T follicular helper cell (primary cell): ENCODE measurements around the gene PAH.

Experiments
- DNase-seq: peaks from one replicate; pipeline ENCODE4 v3.0.0-alpha.2; 2020; ENCODE audit warnings: low read depth
- total RNA-seq, 2 experiments: gene quantifications; one replicate each; lab custom pipeline; 2026; lab: John Stamatoyannopoulos, UW

Gene PAH
- 0 to 0.12 reads per million in 2 experiments for total RNA-seq

DNA sequence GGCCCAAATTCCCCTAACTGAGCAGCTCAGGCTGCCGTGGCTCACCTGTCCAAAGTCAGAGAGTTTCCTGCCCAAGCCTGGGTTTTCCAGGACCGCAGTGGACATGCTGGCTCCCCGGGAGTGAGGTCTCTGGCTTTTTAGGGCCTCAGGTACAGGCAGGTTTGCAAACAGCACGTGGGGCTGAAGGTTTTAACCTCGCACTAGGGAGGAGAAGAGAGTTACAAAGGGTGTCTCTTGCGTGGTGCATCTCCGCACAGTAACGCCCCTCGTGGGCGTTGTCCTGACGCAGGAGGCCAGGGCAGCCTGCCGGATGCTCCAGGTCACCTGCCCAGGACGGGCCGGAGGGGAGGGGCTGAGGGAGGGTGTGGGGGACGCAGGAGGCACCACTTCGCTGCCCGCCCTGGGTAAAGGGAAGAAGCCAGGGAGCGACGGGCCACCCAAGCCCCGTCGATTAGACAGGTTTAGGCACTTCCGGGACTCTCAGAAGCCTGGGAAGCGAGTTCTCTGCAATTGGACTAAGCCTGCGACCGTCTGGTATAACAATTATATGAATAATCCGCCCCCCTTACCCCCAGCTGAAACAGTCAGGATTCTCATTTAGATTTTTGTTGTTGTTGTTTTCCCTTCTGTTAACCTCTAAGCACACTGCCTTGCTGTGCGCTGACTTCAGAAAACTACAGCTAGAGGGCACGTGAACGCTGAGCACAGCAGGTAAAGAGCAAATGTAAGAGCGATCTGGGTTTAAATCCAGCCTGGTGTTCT is at the start of gene PAH:
Gene PAH, minus strand, starts transcription at position 219 of the 762 bp plus-strand sequence. Its CDS starts 114 bp downstream, at position 105.
- no peak for DNase-seq

- DNase-seq, result no peak
These were observed 49.3 kb upstream of the PAH start for GRCh38 chr12:102966200-102966863.

GRCh38 chr12:102965281-102966155 is 48.5 kb upstream of the PAH start:
- no peak for DNase-seq

DNA sequence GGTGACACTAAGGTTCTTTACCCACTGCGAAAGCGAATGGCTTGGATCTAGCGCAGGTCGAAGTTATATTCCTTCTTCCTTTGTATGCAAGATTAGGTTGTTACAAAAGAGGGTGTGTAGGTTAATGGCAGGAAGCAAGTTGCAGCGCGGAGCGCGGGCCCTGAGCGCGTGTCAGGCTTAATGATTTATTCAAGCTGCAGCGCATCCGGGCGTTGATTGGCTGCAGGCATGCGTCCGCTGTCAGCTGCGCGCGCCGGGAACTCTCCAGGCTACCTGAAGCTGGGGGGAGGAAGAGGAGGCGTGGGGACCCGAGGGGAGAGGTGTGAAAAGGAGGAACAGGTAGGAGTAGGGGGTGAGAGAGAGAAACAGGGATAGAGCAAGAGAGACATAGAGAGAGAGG is 47.8 kb upstream of the PAH start:
- no peak for DNase-seq

DNA sequence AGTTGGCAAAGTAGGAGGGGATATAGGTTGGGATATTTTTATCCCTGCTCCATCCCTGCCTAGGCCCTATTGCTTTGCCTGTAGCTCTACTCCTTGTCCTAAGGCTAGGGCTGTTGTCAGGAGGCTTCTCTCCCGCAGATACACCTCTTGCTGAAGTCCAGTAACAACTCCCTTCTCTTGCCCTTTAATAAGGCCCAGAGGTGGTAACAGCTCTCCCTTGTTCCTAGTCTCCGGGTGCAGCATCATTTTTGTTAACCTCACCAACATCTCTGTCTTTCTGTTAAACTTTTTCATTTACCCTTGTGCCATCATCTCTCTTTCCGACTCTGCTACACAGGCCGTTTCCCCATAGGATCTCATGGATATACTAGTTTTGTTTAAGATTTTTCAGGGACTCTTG is 46.8 kb upstream of the PAH start:
- no peak for DNase-seq

DNA sequence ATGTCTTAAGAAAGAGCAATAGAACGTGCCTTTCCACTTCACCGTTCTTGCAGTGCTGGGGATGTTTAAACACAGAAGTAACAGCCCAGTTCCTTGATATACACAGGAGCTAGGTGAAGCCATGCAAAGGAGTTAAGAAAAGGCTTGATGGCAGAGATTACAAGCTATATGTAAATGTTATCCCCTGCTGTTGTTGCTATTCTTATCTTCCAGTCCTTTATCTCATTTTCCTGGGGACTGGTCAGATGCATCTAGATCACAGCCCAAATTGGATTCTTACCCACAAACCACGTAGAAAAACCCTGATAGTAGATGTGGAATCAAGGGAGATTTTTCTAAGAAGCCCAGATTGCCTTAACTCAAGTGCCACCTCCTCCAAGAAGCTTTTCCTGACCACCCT is 45.9 kb upstream of the PAH start:
- DNase-seq, result no peak

DNA sequence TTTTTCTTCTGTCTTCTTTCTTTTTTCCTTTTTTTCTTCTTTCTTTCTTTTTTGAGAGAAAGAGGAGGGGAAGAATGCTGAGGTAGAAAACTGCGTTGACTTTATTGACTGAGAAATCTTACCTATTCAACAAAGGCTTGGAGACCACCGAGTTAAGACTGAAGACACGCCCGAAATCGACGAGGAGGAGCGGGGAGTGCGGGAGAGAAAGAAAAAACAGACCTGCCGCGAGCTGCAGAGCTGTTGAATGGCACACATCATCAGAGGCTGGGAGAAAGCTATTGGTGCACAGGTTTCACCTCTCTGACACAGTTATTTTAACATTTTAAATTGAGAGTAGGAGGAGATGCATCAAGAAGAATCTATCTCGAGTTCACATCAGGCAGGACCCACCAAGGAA is 45.5 kb upstream of the PAH start:
- DNase-seq, result no peak

GRCh38 chr12:102961466-102961855 is 44.4 kb upstream of the PAH start:
- DNase-seq, result no peak

DNA sequence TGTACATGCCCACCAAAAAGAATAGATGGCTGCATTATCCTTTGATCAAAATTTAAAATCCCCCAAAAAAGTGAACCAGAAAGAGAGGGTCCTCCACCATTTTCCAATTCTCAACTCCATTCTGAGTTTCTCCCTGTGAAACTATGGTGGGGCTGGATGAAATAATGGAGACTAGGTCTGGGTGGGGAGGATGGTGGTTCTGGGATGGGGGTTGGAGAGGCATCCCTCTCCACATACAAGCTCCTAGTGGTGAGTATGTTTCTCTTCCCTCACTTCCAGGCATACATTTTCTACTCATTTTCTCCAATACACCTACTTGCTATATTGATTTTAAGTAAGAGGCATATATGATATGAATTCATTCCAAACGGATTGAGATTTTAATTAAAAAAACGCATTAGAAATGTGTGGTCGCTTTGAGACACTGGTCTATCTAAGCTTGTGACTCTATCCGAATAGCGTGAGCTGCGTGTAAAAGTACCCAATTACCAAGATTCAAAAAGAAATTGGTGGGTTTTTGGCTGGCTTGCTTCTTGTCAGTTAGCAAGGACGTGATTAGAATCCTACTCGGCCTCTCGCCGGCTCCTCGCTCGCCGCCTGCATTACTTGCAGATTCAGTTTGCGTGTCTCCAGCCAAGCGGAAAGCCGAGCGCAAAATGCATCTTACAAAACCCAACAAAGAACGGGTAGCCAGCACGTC is 43.9 kb upstream of the PAH start:
- no peak for DNase-seq

- no peak for DNase-seq
These were observed 42.3 kb upstream of the PAH start for GRCh38 chr12:102959391-102959790.

- no peak for DNase-seq
These were observed 41.8 kb upstream of the PAH start for GRCh38 chr12:102958830-102959176.

DNA sequence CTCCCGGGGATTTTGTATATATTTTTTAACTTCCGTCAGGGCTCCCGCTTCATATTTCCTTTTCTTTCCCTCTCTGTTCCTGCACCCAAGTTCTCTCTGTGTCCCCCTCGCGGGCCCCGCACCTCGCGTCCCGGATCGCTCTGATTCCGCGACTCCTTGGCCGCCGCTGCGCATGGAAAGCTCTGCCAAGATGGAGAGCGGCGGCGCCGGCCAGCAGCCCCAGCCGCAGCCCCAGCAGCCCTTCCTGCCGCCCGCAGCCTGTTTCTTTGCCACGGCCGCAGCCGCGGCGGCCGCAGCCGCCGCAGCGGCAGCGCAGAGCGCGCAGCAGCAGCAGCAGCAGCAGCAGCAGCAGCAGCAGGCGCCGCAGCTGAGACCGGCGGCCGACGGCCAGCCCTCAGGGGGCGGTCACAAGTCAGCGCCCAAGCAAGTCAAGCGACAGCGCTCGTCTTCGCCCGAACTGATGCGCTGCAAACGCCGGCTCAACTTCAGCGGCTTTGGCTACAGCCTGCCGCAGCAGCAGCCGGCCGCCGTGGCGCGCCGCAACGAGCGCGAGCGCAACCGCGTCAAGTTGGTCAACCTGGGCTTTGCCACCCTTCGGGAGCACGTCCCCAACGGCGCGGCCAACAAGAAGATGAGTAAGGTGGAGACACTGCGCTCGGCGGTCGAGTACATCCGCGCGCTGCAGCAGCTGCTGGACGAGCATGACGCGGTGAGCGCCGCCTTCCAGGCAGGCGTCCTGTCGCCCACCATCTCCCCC is 41.2 kb upstream of the PAH start:
- DNase-seq, result no peak

DNA sequence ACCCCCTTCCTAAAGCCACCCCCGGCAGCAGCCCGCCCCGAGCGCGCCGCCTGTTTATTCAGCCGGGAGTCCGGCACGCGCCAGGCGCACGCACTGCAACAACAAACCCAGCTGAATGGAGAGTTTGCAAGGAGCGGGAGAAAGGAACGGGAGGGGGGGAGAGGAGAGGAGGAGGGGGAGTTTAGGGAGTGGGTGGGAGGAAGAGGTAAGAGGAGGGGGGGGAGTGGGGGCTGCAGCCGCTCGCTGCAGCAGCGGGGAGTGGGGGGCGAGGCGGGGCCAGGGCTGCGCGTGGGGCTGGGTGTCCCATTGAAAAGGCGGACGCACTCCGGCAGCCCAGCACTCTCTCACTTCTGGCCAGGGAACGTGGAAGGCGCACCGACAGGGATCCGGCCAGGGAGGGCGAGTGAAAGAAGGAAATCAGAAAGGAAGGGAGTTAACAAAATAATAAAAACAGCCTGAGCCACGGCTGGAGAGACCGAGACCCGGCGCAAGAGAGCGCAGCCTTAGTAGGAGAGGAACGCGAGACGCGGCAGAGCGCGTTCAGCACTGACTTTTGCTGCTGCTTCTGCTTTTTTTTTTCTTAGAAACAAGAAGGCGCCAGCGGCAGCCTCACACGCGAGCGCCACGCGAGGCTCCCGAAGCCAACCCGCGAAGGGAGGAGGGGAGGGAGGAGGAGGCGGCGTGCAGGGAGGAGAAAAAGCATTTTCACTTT is 40.5 kb upstream of the PAH start, which contains the start of gene ASCL1:
Gene ASCL1, plus strand, starts transcription at position 336 of the 712 bp plus-strand sequence. CDS start 571 bp downstream, outside the sequence.
- no peak for DNase-seq

DNA sequence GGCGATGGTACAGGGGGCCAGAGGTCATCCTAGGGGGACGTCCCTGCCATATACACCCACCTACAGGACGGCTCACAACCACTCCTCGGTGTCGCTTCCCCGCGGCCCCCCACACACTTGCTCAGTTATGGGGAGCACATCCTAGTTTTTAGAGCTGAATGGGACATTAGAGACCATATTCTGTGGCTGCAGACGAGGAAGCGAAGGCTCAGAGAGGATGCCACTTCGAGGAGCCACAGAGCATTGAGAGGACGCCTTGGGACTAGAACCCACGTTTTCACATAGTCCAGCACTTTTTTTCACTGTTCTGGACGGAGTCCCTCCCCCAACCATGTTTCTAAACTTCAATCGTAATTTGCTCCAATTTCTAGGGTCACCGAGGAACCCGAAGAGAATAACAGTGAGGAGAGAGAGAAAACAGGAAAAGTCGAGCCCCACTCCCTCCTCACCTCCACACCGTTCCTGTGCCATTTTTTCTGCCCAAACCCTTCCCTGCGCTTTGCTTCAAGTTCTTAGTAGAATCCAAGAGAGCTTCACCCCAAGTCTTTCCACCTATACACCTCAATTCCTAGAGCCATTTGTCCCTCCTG is 39.8 kb upstream of the PAH start:
- no peak for DNase-seq

GRCh38 chr12:102955926-102956737 is 39.1 kb upstream of the PAH start:
- no peak for DNase-seq

DNA sequence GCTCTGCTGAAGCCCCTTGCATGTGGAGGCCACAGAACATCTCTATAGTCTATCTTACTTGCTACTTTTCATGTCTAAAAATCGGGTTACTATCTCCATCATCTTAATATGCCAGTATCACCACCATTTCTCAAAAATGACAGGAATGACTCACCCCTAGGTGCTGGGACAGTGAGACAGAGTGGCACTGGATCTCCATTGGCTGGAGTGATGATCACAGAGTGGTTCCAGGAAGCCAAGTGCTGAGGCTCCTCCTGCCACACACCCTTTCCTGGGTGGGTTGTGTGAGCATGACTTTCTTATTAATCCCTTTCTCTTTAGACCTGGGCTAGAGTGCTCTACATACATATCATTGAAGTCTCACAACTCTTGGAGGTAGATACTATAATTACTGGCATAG is 37.1 kb upstream of the PAH start:
- DNase-seq, result no peak

DNA sequence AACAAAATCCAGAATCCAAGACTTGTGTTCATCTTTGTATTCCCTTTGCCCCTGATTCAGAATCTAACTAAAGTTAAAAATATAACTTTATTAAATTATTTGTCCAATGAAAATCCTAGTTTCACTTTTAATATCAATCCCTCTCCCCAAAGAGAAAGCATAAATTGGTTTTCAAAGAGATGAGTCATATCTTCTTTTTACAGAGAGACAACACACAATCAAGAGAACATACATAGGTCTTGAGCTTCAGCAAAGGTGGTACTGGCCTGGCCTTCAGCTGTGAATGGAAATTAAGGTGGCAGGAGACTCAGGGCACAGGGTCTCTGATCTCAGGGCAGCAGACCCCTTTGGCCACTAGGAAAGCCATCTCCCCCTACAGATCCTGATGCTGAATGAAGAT is 36.2 kb upstream of the PAH start:
- DNase-seq, result no peak

- no peak for DNase-seq
These were observed 34.8 kb upstream of the PAH start for GRCh38 chr12:102951841-102952240.

GRCh38 chr12:102950950-102951619 is 34.0 kb upstream of the PAH start:
- no peak for DNase-seq
